Measurements from ENCODE around the gene CCNI. TPM values are rescaled to one million over a fixed set of nuclear protein-coding genes. Genes with fewer than 3 reads are reported as not detected.
"Not testable (repeated sequence)": the region's sequence is repeated elsewhere in the genome, so short reads cannot be mapped to it uniquely, and the experiment has no call there.

The CCNI gene, protein sequence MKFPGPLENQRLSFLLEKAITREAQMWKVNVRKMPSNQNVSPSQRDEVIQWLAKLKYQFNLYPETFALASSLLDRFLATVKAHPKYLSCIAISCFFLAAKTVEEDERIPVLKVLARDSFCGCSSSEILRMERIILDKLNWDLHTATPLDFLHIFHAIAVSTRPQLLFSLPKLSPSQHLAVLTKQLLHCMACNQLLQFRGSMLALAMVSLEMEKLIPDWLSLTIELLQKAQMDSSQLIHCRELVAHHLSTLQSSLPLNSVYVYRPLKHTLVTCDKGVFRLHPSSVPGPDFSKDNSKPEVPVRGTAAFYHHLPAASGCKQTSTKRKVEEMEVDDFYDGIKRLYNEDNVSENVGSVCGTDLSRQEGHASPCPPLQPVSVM
- polyA plus RNA-seq (ENCODE audit: insufficient read length in 3 of 3), result 100 to 1,000 TPM; 419 to 446 (median 442) TPM

DNA sequence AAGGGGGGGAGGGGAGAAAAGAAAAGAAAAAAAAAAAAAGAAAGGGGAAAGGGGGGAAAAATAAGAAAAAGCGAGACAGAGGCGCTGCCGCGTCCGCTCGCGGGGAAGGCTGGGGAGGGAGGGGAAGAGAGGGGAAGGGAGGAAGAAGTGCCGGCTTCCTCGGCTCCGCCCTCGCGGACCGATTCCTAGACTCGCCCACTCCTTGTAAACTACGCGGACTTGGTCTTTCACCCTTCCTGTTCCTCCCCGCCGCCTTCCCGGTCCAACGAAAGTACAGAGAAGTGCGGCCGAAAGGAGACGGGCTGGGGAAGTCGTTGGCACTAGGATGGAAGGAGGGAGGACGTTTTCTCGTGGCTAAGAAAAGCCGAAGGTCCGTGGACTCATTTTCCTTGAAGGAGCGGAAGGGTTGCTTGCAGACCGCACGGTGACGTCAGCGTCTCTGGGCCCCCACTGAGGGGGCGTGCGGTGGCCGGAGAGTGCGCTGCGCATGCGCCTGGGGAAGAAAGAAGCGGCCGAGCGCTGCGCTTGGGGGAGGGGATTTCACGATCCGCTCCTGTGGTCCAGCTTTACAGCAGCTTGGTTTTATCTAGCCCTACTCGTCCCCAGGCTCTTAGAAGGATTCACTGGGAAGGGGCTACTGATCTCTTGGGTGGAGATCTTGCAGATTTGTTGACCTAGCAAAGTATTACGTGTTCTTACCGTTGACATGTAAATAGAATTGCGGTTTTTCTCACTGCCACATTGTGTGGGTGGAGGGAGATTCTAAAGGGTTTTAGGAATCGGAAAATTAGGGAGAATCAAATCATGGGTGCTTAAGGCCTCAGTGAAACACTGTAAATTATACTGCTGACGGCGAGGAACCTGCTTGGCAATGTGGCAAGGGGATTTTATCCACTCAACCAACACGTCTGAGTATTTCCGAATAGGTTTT is at the start of gene CCNI:
Gene CCNI (minus strand): TSS at position 121 of the 931 bp plus-strand sequence. CDS start 9,627 bp downstream, outside the sequence.
- peak; percentile 97 to 100 (median 100) for DNase-seq (ENCODE audit: low read depth in 3 of 3, low spot score in 2 of 3)

DNA sequence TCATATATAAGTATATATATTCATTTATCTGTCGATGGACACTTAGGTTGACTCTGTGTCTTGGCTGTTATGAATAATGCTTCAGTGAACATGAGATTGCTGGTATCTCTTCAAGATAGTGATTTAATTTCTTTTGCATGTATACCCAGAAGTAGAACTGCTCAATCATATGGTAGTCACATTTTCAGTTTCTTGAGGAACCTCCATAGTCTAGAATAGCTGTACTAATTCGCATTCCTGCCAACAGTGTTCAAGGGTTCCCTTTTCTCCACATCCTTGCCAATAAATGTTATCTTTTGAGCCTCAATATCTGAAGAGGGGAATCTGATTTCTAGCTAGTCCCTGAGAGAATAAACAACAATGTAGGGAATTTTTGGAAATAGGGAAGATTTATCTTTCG is 48.8 kb upstream of the CCNI start:
- no peak for DNase-seq (ENCODE audit: low read depth in 3 of 3, low spot score in 2 of 3)

DNA sequence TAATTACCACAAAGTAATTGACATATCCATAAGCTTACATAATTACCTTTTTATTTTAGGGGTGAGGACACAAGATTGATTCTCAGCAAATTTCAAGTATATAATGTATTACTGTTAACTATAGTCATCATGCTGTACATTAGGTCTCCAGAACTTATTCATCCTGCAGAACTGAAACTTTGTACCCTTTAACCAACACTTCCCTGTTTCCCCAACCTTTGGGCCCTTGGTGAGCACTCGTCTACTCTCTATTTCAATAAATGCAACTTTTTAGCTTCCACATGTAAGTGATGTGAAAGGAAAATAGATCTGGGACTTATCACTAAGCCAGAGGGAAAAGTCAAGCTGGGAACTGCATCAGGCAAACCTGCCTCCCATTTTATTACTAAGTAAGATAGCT is 47.6 kb upstream of the CCNI start:
- no peak for DNase-seq (ENCODE audit: low read depth in 3 of 3, low spot score in 2 of 3)

DNA sequence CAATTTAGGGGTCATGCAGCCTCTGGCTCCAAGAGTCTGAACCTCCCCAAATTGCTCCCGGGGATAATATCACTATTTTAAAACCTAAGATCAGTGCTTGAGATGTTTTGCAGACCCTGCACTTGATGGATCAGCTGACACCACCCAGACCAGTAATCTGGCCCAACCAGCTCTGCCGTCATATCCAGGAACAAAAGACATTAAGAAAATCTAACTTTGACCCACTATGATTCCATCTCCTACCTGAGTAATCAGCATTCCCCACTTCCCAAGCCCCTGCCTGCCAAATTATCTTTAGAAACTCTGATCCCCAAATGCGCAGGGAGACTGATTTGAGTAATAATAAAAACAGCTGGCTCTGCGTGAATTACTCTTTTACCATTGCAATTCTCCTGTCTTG is 46.9 kb upstream of the CCNI start:
- no peak for DNase-seq (ENCODE audit: low read depth in 3 of 3, low spot score in 2 of 3)

DNA sequence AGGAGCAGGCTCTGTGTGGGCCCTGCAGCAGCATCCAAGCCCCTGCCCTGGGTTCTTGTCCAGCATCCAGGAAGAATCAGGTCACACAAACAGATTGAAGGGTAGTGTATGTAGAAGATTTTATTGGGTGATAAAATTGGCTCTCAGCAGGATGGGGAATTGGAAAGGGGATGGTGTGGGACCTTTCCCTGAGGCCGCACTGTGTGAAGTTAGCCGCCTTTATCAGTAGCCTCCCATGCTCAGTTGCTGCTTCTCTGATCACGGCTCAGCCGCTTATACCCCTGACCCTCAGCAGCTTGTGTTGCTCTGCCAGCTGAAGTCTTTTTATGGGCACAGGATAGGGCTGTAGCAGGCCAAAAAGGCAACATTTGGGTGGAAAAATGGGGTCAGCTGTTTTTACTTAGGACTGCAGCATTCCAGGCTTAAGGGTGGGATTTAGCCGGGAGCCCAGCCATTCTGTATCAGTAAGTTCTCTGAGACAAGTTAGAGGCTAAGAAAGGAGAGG is 46.0 kb upstream of the CCNI start:
- no peak for DNase-seq (ENCODE audit: low read depth in 3 of 3, low spot score in 2 of 3)

DNA sequence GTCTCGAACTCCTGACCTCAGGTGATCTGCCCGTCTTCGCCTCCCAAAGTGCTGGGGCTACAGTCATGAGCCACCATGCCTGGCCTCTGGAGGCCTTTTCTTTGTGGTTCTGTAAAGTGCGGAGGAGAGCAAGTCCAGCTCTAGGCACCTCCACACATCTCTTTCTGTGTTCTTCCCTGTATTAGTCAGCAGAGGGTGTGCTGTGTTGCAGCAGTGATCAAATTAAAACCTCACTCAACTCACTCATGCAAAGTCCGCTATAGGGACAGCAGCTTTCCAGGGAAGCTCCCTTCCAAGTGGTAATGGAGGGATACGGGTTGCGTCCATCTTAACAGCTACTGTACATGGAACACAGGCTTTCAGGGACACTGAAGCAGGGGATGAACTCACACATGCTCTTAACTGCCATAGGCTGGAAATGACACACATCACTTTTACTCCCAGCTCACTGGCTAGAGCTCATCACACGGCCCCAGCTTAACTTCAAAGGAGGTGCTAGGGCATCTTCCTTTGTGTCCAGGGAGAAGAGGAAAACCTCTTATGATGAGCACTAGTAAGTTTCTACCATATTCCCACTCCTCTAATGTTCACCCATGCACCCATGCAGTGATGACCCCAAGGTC is 45.2 kb upstream of the CCNI start:
- DNase-seq (ENCODE audit: low read depth in 3 of 3, low spot score in 2 of 3), result no peak

DNA sequence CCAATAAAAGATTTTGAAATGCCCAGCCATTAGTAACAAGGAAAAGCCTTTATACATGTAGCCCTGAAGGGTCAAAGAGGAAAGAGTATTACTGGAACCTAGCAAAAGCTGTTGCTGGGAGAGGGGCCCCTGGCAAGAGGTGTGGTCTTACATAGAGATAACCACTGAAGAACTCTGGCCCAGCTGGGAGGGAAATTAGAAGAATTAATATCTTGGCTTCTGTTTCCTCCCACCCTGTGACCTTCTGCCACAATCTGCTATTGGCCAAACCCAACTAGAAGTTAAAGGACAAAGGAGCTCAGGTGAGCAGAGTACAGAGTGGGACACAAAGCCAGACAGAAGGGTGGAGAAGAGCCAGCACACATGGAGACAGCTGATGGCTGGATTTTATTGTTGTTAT is 41.9 kb upstream of the CCNI start:
- DNase-seq (ENCODE audit: low read depth in 3 of 3, low spot score in 2 of 3), result no peak

DNA sequence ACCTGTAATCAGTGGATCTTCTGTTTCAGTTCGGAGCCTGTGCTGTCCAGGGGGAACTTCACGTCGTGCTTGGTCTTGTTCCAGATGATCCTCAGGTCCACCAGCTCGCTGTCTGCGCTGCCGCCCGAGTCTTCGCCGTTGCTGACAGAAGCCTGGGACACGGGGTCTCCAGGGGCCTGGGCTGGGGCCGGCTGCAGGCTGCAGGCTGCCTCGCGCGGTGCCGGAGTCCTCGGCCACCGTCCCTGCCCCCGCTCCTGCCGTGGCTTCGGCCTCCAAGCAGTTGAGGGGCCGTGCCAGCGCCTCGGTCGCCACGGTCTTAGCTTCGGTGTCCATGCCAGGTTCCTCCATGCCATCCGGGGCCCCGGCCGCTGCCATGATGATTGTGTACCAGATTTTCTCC is 37.3 kb upstream of the CCNI start:
- DNase-seq (ENCODE audit: low read depth in 3 of 3, low spot score in 2 of 3), result no peak

DNA sequence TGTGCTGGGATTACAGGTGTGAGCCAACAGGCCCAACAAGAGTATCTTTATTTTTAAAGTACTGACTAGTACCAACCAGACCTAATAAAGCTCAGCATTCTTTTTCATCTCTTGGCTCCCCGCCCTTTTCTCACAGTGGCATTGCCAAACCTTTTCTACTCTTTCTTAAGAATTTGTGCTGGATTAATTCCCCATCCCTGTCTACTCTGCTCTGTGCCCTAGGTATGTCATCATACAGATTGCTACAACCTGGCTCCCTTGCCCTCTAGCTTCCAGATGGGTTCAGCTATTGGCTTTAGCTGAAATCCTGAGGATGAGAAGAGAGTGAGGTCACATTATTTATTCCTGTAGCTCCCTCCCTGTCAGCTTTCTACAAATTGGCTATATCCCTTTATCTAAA is 34.9 kb upstream of the CCNI start:
- no peak for DNase-seq (ENCODE audit: low read depth in 3 of 3, low spot score in 2 of 3)

DNA sequence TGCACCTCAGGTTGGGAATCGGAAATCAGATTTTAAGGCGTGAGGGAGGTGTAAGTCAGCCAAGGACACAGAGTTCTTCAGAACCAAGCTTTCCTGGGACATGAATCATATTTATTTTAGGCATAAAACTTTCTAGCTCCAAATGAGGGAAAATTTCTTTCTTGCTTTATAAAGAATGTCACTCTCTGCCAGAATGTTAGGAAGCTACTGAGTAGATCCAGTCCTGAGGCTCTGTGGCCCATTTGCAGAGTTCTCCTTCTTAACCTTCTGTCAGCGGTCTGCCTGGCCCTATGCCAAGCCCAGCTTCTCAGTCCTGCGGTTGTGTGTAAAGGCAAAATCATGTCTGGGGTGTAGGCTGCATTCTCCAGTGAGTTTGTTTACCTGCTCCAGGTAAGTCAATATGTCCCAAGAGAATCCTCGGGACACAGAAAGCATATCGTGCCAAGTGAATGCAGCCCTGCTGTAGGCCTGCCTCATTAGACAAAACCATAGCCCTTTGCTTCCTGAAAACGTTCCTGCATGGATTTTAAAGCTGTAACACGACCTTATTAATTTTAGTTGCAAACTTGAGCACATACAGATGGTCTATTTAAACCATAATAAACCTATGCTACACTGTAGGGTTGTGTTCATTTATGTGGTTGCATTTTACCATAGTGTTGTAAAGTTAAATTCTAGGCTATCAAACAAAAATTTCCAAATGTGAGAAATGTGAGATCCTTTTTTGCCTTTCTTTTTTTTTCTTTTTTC is 29.2 kb upstream of the CCNI start:
- peak in 2 of 3 donors; percentile 38 to 53 for DNase-seq (ENCODE audit: low read depth in 3 of 3, low spot score in 2 of 3)

DNA sequence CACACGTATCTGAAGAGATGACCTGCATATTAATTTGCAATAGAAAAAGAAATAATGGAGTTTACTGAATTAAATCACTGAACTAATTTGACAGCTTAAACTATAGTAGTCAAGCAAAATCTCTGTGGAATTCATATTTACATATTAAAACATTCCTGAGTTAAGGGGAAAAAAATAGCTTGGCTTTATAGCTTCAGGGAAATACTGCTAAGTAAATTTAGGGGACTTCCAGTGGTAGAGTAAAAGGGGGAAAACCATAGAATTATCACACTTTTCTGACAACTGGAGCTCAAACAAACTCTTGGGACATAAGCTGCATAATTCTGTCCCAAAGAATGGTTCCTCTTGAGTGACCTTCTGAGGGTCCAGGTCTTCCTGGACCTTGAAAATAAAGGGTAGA is 28.6 kb upstream of the CCNI start:
- no peak for DNase-seq (ENCODE audit: low read depth in 3 of 3, low spot score in 2 of 3)

DNA sequence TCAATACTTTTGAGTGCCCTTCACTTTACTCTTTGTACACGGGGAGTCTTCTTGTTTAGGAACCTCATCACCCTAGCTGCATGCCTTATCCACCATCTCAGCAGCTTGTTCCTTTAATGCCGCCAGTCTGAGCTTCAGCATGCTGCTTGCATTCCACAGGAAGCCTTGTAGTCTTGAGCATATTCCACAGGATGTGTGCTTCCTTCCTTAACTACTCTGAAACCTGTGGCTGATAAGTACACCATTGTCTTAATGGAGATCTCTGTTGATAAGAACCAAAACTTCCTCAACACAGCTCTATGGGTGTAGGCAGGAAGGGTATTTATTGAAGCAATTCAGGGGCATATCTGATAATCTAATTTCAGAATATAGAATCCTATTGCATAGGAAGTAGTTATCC is 24.4 kb upstream of the CCNI start:
- no peak for DNase-seq (ENCODE audit: low read depth in 3 of 3, low spot score in 2 of 3)

DNA sequence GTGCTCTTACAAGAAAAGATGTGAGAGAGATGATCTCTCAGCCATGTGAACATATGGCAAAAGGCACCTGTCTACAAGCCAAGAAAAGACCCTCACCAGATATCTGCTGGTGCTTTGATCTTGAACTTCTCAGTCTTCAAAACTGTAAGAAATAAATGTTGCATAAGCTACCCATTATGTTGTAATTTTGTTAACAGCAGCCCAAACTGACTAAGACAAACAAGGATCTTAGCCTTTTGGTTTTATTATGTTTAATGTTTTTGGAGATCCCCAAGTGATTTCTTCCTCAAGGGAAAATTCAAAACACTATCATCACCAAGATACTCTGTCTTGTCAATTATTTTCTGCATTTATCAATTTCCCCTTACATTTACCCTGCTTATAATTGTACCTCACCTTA is 21.8 kb upstream of the CCNI start:
- no peak for DNase-seq (ENCODE audit: low read depth in 3 of 3, low spot score in 2 of 3)

DNA sequence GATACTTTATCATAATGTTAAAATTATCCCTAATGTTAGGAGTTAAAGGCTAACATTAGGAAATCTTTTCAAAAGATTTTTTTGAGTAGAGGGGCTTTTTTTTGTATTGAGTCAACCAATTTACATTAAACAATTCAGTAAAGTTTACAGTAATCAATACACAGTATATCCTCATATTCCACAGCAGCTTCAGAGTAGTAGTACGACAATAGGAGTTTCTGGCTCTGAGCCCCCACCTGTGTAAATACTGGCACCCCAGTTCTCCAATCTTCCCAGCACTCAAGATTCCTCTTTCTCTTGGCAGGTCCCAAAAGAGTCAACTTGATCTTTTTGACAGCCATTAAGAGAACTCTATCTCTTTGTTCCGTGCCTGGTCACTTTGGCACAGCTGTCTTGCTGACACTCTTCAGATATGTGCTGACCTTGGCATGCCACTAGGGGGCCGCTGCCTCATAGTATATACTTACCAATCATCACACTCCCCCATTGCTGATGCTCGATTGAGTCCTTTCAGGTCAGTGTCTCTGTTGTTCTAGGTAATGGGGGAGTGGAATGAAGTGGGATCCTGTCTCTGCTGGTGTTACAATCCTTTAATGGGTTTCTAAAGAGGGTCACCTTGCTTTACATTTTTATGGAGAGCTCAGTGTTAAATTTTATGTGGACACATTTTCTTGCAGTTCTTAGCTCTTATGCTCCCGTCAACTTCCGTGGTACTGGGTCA is 19.5 kb upstream of the CCNI start:
- no peak for DNase-seq (ENCODE audit: low read depth in 3 of 3, low spot score in 2 of 3)

DNA sequence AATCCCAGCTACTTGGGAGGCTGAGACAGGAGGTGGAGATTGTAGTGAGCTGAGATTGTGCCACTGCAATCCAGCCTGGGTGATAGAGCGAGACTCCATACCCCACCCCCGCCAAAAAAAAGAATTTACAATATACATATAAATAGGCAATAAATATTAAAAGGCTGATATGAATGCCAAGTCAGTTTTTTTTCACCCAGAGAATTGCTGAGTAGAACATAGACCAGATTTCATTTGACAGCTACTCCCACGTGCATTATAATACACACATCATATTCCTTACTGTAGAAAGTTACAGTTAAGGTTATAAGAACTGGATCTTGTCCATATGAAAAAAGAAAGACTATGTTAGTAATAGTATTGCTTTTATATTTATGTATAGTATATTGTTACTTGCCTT is 18.7 kb upstream of the CCNI start:
- no peak for DNase-seq (ENCODE audit: low read depth in 3 of 3, low spot score in 2 of 3)

DNA sequence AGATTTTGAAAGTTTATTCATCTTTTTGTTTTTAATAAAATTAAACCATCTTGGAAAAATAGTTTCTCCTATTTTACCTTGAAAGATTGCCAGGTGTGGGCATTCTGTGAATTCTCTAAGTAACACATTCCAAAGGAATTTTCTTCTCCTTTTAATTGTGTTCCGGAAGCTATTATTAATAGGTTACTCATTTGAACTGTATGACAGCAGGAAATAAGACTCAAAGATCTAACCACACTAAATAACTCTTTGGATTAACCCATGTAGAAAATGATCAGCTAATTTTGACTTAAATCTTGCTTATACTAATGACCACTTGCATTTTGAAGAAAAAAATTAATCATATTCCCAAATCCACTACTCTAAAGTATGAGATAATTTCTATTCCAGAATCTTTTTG is 17.6 kb upstream of the CCNI start:
- no peak for DNase-seq (ENCODE audit: low read depth in 3 of 3, low spot score in 2 of 3)

DNA sequence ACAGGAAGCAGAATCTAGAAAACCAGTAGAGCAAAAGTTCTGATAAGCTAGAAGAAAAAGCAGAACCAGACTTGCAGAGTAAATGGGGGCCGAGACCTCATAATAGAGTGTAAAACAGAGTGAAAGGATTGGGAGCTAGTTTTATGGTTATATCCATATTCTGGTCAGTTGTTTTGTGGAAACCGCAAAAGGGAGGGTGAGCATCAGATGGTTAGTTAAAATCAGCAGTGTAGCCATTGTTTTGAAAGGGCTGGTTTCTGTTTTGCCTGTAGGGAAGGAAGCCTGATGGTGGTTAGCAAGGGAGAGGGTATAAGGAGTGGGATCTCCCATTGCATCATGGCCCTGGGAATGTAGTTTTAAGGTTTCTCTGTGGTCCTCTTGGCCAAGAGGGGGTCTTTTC is 17.2 kb upstream of the CCNI start:
- DNase-seq (ENCODE audit: low read depth in 3 of 3, low spot score in 2 of 3), result no peak

DNA sequence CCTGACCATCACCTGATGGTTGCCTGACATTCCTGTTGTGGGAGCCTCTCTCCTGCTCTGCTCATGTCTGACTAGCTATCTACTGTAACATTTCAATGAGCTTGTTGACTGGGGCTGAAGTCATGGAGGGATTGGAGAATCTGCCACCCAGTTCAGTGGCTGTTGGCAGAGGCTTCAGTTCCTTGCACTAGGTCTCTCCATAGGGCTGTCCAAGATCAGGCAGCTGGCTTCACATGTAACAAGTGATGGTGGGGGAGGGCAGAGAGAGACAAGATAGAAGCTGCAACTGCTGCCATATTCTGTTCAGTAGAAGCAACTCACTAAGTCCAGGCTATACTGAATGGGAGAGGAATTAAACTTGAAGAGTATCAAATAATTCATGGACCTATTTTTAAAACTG is 14.1 kb upstream of the CCNI start:
- DNase-seq (ENCODE audit: low read depth in 3 of 3, low spot score in 2 of 3), result no peak

DNA sequence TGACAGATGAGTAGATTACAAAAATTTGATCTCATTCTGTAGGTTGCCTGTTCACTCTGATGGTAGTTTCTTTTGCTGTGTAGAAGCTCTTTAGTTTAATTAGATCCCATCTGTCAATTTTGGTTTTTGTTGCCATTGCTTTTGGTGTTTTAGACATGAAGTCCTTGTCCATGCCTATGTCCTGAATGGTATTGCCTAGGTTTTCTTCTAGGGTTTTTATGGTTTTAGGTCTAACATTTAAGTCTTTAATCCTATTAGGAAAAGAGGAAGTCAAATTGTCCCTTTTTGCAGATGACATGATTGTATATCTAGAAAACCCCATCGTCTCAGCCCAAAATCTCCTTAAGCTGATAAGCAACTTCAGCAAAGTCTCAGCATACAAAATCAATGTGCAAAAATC is 11.2 kb upstream of the CCNI start:
- not testable (repeated sequence) for DNase-seq (ENCODE audit: low read depth in 3 of 3, low spot score in 2 of 3)
